Posterior cingulate gyrus (tissue), 11 donors: ENCODE measurements around the gene ZNF22.

ENCODE experiments used
- DNase-seq, 10 donors: peaks; one replicate each; pipeline versions ENCODE4 v3.0.0 to v3.0.0-alpha.2; 2020 to 2021; ENCODE audit warnings: mixed read lengths in 3 of 10
- intact Hi-C: fragments of 100-400 bp; cut with DNase I; formaldehyde crosslinking; loops from one replicate; pipeline ENCODE4 v1.15.1; 2023

ZNF22 gene

DNA sequence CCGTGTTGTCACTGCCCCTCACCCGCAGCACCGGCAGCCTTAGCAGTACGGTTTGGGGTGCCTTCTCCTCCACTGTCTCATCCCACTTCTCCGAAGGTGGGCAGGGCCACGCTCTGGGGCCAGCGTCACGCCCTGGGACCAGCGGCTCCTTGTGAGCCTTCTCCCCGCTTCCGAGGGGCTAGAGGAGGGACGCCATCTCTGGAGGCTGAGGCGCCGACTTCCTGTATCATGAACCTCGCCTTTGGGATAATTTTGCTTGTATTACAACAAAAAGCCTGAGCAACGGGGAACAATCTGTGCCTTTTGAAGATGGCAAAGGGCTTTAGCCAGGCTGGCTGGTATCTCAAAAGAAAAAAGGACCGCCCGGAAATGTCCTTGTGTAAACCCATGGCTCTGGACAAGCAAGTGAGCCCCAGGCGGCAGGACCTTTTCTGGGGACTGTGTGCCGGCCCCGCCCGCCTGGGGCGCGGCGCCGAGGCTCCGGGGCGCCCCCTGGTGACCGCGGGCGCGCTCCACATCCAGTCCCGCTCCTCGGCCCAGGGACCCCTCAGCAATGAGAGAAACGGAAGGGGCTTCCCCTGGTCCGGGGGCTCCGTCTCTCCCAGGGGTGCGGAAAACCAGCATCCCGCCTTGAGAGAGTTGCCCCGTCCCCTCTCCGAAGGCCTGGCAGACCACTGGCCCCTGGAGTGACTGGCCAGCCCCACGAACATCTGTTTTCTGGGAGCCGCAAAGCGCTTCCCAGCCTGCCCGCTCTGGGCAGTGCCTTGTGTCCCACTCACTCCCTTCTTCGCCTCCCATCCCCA lies 25.9 kb upstream of the ZNF22 start:
- peak in 8 of 10 donors; percentile 53 to 96 (median 66) for DNase-seq
- intact Hi-C loops: loop anchor here (1.0 to 10.0 kb wide), 3 partner anchors 43 to 590 kb away; partner anchors contain the start of gene CXCL12

DNA sequence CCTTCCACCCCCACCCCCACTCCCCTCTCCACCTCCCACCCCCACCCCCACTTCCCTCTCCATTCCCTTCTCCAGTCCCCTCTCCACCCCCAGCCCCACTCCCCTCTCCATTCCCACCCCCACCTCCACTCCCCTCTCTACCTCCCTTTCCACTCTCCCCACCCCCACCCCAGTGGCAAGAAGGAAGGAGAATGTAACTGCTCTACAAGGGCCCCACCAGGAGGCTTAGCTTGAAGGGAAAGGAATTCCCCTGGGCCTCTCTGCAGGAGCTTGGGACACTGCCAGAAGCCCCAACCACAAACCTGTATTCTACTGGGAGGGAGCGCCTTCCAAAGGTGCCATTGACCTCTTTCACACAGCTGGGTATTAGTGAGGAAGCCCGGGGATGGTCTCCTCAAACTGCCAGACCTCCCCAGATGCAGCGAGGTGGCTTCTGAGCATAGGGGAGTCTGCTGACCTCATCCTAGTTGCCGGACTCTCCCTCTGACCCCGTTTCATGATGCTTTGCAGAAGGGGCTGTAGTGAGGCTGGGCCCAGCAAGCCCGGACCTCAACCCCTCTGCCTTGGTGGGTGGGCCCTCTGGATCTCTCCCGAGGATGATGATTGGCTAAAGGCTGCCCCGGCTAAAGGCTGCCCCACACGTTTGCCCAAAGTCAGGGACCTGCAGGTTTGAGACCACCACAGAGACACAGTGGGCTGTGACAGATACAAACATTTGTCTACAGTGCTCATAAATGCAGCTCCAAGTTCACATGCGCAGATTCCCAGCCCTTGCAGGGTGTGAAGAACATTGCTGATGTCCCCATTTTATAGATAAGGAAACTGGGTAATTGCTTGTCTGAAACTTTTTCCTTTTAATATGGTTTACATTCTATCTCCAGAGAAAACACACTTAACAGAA lies 25.0 kb upstream of the ZNF22 start:
- DNase-seq: peak in 2 of 10 donors; percentile 66 to 67
- intact Hi-C loops: loop anchor here (1.0 to 10.0 kb wide), 2 partner anchors 43 to 591 kb away; partner anchors contain the start of gene CXCL12

DNA sequence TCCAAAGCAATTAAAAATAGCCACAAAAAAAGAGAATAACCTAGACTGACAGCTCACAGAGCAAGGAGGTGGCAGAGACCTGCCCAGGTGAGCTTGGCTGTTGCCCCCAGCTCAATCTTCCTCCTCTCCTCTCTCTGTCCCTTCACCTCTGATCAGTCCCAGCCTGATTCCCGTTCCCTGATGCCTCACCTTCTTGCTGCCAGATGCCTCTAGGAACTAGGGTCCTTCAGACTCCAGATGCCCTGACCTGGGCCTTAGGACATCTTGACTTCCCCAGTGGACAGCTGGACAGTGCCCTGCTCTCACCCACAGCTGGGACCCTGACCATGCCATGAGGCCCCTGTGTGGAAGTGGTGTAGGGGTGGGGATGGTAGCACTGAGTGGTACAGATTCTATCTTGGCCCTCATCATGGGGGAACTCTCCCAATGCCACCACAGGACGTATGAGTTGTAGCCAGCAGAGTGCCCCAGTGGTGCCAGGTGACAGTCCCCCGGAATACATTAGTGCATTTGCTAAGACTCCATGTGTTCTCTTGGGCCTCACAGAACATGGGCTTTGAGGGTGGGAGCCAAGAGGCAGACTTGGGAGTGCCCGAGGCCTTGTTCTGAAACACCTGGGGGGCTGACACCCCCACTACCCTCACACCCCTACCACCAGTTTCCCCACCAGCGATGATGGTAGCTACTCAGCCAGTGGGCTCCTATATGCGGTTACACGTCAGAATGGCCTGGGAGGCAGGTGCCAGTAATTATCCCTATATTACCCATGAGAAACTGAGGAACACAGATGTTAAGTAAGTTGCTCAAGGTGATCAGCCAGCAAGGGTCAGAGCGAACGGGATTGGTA lies 24.1 kb upstream of the ZNF22 start:
- intact Hi-C loops: loop anchor here (10.0 kb wide), 1 partner anchor 592 kb away; the partner anchor contains the start of gene CXCL12
- peak in 2 of 10 donors; percentile 57 to 64 for DNase-seq

DNA sequence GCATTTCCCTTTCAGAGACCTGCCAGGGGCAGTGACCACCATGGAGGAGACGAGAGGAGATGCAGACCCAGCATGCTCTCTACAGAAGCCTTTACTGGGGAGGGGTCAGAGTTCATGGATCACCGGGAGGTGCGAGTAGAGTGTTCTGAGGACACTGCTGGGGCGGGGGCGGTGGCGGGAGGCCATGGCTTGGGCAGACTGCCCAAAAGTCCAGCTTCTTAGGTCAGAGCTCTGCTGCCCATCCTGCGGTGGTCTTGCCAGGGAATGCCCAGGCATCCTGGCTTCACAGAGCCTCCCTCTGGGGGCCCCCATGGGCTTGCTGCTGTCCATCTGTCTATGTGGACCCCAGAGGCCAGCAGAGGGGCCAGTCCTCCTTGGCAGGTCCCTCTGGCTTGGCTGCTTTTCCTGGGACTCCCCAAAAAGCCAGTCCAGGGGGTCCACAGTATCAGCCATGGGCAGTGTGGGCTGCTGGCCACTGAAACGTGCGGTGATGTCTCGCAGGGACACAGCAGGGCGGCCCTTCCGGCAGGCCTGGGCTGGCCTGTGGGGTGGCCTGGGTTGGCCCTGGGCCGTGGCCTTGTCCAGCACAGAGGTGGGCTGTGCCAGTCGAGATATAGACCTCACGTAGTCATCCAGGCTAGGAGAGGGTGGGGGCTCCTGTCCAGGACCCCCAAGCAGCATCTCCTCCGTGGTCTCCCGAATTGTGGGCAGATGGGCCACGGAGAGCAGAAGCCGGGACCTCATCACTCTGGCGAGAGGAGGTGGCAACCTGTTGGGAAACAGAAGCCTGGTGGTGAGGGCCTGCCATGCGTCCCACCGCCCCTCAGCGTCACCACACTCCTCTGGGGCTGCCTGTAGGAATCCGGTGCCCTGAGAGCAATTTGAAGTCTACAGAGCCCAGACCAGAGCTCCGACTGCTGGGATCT lies 23.2 kb upstream of the ZNF22 start:
- intact Hi-C loops: loop anchor here (10.0 kb wide), 1 partner anchor 593 kb away; the partner anchor contains the start of gene CXCL12
- DNase-seq: peak in 4 of 10 donors; percentile 6 to 83 (median 70)

DNA sequence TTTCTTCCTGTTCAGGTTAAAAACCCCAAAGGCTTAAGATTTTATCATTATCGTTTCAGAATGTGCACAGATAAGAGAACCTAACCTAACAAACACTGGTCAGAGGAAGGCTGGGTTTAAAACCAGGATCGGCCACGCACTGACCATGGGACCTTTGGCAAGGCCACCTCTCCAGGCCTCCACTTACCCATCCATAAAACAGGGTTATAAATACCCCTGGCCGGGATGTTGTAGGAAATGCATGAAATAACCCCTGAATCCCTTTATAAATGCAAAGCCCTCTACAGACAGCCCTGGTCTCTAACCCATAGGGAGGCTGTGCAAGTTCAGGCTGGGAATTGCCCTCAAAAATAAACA lies 22.5 kb upstream of the ZNF22 start:
- intact Hi-C loops: loop anchor here (10.0 kb wide), 1 partner anchor 593 kb away; the partner anchor contains the start of gene CXCL12
- DNase-seq: peak in 2 of 10 donors; percentile 46 to 69

DNA sequence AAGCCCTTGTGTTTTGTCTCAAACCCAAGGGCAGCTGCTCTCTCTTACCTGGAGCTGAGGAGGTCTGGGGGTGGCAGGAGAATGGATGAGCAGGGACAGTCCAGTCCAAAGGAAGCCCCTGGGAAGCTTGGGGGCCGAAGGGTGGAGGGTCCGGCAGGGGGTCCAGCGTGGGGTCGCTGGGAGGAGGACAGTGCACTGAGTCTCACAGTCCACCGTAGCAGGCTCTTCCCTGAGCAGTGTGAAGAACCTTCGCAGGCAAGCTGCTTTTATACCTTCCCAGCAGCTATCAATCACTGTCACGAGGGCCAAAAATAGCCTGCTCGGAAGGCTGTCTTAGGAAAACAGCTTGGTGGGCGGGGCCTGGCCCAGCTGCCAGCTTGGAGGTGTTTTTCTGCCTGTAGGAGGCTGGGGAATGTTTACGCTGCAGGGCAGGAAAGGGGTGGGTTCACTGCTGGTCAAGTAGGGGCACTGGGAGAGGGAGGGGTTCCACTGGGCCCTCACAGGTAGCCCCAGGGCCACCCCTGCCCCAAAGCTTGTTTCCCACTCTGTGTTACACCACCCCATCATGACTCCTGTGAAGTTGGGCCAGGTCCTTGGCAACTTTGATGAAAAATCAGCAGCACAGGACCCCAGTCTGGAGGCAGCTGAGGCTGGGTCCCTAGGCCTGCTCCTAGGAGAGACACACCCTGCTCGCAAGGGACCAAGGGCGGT lies 22.0 kb upstream of the ZNF22 start, which contains the start of gene DEPP1:
TSS of gene DEPP1 (minus strand) at position 240 of the 711 bp plus-strand sequence. CDS start 779 bp downstream, outside the sequence.
- DNase-seq: peak in 8 of 10 donors; percentile 53 to 96 (median 78)
- intact Hi-C loops: loop anchor here (10.0 kb wide), 1 partner anchor 594 kb away; the partner anchor contains the start of gene CXCL12

DNA sequence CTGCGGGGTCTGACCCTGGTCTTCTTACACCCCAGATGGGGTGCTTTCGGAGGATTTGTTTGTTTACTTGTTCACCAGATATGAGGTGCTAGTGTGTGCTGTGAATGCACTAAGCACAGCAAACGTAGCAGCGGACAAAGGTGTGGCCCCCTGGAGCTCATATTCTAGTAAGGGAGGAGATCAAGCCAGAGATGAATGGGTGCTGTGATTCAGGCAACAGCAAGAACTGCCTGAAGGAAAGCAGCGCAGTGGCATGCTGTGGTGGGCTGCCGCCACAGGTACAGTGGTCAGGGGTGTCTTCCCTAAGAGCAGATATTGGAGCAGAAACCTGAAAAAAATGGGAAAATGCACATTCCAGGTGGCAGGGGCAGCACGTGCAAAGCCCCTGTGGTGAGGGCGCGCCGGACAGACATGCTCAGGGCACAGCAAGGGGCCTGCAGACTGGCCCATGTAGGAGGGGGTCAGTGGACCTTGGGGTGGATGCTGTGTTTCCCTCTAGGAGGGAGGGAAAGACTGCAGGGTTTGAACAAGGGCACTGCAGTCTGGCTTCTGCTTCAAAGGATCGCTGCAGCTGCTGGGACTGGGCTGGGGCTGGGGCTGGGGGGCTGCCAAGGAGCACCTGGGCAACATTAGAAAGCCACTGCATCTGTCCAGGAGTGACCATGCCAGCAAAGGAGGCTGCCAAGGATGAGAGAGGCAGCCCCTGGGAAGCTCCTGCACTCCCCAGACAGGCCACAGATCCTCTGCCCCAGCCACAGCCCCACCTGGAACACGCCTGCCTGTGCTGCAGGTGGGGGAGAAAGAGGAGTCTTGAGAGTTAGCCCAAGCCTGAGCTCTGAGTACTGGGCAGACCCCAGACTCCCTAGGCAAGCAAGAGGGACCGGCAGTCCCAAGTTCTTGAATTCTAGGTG lies 21.2 kb upstream of the ZNF22 start:
- peak in 3 of 10 donors; percentile 12 to 64 (median 63) for DNase-seq
- intact Hi-C loops: loop anchor here (10.0 kb wide), 1 partner anchor 595 kb away; the partner anchor contains the start of gene CXCL12

DNA sequence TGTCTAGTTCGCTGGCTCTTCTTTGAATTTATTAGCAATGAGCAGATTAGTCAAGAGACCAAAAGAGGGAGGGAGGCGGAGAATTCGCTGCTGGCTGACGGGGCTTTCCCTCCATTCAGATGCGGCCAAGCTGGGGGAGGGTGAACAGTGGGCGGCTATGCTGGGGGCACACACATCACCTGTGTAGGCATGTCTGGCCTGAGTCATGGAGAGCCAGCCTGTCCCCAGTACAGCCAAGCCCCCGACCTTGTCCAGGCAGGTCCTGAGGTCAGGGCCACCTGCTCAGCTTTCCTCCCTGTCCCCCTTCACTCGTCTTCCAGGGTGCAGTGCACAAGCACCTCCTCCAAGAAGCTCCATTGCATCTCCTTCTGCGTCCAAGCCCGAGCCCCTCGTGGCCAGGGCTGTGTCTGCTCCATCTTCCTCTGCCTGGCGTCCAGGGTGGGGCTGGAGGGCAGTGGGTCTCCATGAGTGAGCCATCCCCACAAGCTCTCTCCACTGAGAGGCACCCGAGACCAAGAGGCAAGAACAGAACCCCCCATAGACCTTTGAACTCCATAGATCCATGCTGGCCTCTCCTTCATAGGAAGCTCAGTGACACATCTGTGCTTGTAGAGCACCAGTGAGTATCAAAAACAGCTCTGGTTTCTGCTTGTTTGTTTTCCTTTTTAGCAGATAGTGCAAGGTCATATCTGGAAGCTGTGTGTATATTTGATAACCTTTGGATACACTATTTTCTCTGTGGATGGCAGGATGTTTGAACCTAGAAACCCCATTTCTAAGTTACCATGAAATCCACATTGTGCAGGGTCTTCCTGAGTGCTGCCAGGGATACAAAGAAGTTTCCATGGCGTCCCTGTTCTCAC lies 20.2 kb upstream of the ZNF22 start:
- peak in 3 of 10 donors; percentile 53 to 80 (median 76) for DNase-seq
- intact Hi-C loops: no loop called here

DNA sequence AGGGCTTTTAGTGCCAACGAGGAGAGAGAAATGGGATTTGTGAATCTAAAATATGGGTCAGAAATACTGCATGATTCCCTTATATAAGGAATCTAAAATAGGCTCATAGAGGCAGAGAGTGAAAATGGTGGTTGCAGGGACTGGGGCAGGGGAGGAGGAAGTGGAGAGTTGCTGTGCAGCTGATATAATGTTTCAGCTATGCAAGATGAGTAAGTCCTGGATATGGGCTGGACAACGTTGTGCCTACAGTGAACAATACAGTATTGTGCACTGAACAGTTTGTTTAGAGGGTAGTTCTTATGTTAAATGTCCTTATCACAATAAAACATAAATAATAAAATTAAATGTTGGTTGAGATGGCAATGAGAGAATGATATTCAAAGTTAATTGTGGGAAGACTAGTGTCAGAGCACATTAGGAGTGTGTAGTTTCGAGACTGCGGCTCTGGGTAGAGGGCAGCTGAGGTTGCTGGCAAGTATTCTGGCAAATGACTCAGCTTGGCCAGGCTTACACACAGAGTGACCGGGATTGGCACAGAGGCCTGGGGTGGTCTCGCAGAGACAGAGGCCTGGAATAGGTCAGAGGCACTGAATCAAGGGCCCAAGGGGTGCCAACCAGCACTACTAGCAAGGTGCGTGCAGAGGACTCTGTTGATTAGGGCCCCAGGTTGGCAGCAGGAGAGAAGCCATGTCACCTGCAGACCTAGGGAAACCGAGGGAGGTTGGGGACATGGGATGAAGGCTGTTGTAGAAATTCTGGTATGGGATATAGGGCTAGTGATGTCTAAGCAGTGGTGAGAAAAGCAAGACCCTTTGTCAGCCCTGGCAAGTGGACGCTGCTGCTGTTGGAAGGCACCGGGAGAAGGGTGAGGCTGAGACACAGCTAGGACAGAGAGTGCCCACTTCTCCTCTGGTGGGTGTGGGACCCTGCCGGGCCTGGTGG lies 19.3 kb upstream of the ZNF22 start:
- peak in 3 of 10 donors; percentile 75 to 91 (median 84) for DNase-seq
- intact Hi-C loops: no loop called here

DNA sequence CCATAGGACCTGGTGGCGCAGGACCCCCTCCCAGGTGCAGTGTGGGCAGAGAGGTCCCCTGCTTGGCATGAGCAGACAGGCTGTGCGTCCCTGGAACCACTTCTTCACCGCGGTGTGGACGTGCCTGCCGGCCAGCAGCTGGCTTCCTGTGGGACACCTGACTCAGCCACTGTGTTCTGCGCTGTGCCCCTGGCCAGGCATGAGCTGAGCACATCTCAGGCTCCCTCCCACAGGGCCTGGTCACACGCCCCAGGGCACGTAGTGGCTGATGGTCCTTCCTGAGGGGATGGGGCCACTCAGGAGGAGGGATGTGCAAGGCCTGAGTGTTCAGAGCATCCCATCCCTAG lies 18.6 kb upstream of the ZNF22 start:
- intact Hi-C loops: no loop called here
- DNase-seq: peak in 3 of 10 donors; percentile 66 to 80 (median 71)

DNA sequence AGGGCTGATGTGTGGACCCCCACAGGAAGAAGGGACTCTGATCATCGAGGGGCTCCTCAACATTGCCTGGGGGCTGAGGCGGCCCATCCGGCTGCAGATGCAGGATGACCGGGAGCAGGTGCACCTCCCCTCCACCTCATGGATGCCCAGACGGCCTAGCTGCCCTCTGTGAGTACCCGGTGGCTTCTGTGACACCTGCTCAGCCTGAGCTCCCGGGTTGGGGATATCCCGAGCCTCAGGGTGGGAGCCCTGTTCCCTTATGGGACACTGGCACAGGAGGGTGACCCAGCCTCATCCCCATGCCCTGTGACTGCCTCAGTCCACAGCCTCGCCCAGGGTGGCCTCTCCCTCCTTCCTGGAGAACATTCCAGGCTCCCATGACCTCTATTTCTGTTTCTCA lies 18.2 kb upstream of the ZNF22 start:
- DNase-seq: peak in 4 of 10 donors; percentile 6 to 74 (median 56)
- intact Hi-C loops: no loop called here

DNA sequence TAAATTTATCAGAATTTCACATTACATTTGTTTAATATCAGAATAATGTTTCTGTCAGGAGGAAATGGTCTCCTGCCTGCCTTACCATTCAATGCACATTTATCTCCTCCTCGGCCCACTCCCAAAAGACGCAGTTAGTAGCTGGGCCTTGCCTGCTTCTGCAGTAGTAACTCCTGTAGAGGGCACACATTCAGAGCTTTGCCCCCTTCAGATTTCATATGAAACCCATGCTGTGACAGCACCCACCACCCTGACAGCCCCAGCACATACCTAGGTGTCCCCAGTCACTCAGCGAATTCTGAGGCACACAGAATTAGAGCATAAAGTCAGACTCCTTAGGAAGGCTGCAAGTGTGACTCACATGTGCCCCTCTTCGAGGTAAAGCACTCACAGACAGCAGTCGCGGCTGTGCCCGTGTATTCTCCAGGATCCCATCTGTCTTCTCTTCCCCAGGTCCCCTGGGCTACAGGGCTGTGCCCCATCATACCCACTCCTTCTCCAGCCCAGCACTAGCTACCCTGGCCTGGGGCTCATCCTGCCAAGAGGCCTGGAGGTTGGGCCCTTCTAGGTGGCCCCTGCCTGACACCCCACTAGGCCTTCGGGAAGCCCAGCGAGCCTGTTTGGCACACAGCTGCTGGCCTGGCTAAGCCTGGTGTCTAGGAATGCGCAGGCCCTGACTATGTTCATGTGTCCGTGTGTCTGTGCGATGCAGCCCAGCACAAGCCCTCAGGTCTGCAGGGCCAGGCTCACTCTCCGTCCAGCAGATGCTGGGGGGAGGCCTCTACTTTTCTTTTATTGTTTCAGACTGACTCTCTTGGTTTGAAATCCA lies 17.4 kb upstream of the ZNF22 start:
- intact Hi-C loops: no loop called here

DNA sequence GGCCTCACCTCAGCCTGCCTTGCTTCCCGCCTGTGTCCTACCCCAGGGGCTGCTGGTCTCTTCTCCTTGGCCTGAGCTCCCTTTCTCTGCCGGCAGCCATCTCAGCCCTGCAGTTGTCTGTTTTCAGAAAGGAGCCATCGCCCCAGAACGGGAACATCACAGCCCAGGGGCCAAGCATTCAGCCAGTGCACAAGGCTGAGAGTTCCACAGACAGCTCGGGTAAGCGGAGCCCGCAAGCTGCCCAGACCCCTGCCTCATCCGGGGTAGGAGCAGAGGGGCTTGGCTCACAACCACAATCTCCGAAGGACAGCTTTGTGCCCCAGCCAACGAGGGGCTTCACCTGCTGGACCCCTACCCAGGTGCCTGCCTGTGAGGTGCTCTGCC lies 16.8 kb upstream of the ZNF22 start:
- peak in 2 of 10 donors; percentile 43 to 67 for DNase-seq

More for the DNA sequence above, 17.4 kb upstream of the ZNF22 start:
- peak in 3 of 10 donors; percentile 6 to 63 (median 50) for DNase-seq

DNA sequence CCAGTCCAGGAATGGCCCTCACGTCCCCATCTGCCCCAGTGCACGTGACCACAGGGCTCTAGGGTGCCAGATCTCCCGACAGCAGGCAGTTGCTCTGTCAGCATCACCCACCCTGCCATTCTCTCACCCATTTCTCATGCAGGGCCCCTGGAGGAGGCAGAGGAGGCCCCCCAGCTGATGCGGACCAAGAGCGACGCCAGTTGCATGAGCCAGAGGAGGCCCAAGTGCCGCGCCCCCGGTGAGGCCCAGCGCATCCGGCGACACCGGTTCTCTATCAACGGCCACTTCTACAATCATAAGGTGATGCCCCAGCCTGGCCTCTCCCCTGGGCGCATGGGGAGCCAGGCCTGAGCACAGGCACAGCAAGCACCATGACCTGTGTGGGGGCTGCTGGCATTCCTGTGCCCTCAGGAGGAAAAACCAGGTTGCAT lies 16.0 kb upstream of the ZNF22 start:
- intact Hi-C loops: no loop called here
- DNase-seq: peak in 1 of 10 donors; percentile 57

More for the DNA sequence above, 16.8 kb upstream of the ZNF22 start:
- intact Hi-C loops: no loop called here
